Myocyte (in vitro differentiated cells): ENCODE results near the gene IFITM5. TPM values are rescaled to one million over a fixed set of nuclear protein-coding genes. Genes with fewer than 3 reads are reported as not detected.
"Not testable (repeated sequence)": the region's sequence is repeated elsewhere in the genome, so short reads cannot be mapped to it uniquely, and the experiment has no call there.

ENCODE experiments used
- DNase-seq: peaks from one replicate; pipeline ENCODE4 v3.0.0-alpha.2; 2012; ENCODE audit warnings: low read depth
- total RNA-seq: library from RNA; depleted of rRNA; stranded (reverse); fragments of >200 nt; gene quantifications from 2 replicates; pipeline ENCODE4 v1.2.3, GENCODE V29; 2014

Gene IFITM5
- total RNA-seq, 1 donor from 2014 or later, result not detected

- no peak for DNase-seq
Measured at GRCh38 chr11:313304-313786, 14.0 kb upstream of the IFITM5 start.

- DNase-seq, result no peak
Measured at GRCh38 chr11:312092-312816, 12.9 kb upstream of the IFITM5 start.

GRCh38 chr11:311013-311748, 11.9 kb upstream of the IFITM5 start:
- not testable (repeated sequence) for DNase-seq

- not testable (repeated sequence) for DNase-seq
Measured at GRCh38 chr11:309979-310572, 10.8 kb upstream of the IFITM5 start.

GRCh38 chr11:308740-309665, 9.7 kb upstream of the IFITM5 start:
- not testable (repeated sequence) for DNase-seq

GRCh38 chr11:307766-308708, 8.7 kb upstream of the IFITM5 start, which contains the start of gene IFITM2:
IFITM2 (plus strand) TSS chr11:307816; CDS start chr11:308193, 377 bp downstream.
- DNase-seq, result peak; percentile 71

GRCh38 chr11:306645-307371, 7.5 kb upstream of the IFITM5 start:
- DNase-seq, result no peak

GRCh38 chr11:305844-306211, 6.5 kb upstream of the IFITM5 start:
- no peak for DNase-seq

GRCh38 chr11:304915-305843, 5.9 kb upstream of the IFITM5 start:
- DNase-seq, result peak; percentile 65

GRCh38 chr11:304061-304506, 4.8 kb upstream of the IFITM5 start:
- DNase-seq, result no peak

- no peak for DNase-seq
Measured at GRCh38 chr11:303363-303762, 4.0 kb upstream of the IFITM5 start.

- DNase-seq, result peak; percentile 89
Measured at GRCh38 chr11:299951-300735, 817 bp upstream of the IFITM5 start.

GRCh38 chr11:298406-299065, 790 bp downstream of the IFITM5 start:
- DNase-seq, result no peak

- peak; percentile 36 for DNase-seq
Measured at GRCh38 chr11:297586-298405, 1.5 kb downstream of the IFITM5 start.

- no peak for DNase-seq
Measured at GRCh38 chr11:297051-297585, 2.2 kb downstream of the IFITM5 start.
